ENCODE data around the gene KTN1. TPM values are rescaled to one million over a fixed set of nuclear protein-coding genes. Genes with fewer than 3 reads are reported as not detected.
A peak's percentile ranks its signal among the peaks of the same experiment; 100 is the strongest.

Gene KTN1
- total RNA-seq, 2 experiments from 2014 or later, result 91.0 to 93.7 TPM

GRCh38 chr14:55580470-55581341 is 699 bp downstream of the KTN1 start:
- H3K27ac Mint-ChIP-seq, result peak overlapping the region; percentile 76
- ATAC-seq (peak; percentile 66), DNase-seq (peak; percentile 63)
- POLR2A ChIA-PET, result interaction anchor here (0.5 to 0.6 kb wide), 3 partner anchors 13 to 70 kb away, joined by 3 to 5 read pairs (median 4); no protein-coding TSS in a partner anchor
- peaks cover 34% of the 10 kb centered on the region for H3K4me1 Mint-ChIP-seq (ENCODE audit: low read depth)
- H3K4me3 Mint-ChIP-seq, result peak overlapping the region; percentile 90
- H3K9me3 Mint-ChIP-seq (ENCODE audit: insufficient read depth), result no peaks in the 10 kb centered on the region
- H3K36me3 Mint-ChIP-seq (ENCODE audit: low read depth), result no peaks in the 10 kb centered on the region
- no peaks in the 10 kb centered on the region for H3K27me3 Mint-ChIP-seq (ENCODE audit: low read depth)
- CTCF ChIA-PET, result interaction anchor here (1.0 to 1.3 kb wide), 6 partner anchors 10 to 760 kb away, joined by 3 to 6 read pairs (median 3); no protein-coding TSS in a partner anchor

- H3K27me3 Mint-ChIP-seq (ENCODE audit: low read depth), result no peaks in the 10 kb centered on the region
- no peaks in the 10 kb centered on the region for H3K9me3 Mint-ChIP-seq (ENCODE audit: insufficient read depth)
- ATAC-seq, result no peak
- H3K27ac Mint-ChIP-seq, result peak overlapping the region; percentile 76
- peak overlapping the region; percentile 90 for H3K4me3 Mint-ChIP-seq
- ChIA-PET CTCF (interaction anchor here (1.0 to 1.3 kb wide), 6 partner anchors 9 to 759 kb away, joined by 3 to 6 read pairs (median 3); no protein-coding TSS in a partner anchor), POLR2A (interaction anchor here (0.6 kb wide), 2 partner anchors 13 to 69 kb away, joined by 3 to 4 read pairs; no protein-coding TSS in a partner anchor)
- peaks cover 39% of the 10 kb centered on the region for H3K4me1 Mint-ChIP-seq (ENCODE audit: low read depth)
- H3K36me3 Mint-ChIP-seq (ENCODE audit: low read depth), result peaks cover 3% of the 10 kb centered on the region
- DNase-seq, result no peak
Measured at GRCh38 chr14:55581342-55581771, 1.4 kb downstream of the KTN1 start.

DNA sequence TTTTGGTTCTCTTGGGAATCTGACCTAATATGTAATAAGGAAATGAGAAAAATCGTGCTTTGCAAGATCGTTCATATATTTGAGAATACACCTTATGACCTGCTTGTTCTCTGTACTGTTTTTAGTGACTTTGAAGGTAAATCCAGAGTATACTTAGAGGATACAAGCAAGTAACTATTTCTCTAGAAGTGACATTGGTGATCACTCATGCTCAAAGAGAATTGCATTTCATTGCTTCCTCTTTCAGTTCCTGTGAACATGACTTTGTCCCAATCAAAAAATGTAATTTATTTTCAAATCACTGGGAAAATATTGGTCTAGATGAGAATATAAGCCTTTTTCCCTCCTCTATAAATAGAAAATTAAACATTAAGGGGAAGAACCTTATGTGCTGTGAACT is 2.7 kb downstream of the KTN1 start:
- Mint-ChIP-seq H3K9me3 (ENCODE audit: insufficient read depth) (no peaks in the 10 kb centered on the region), H3K27ac (no peak overlapping the region), H3K4me1 (ENCODE audit: low read depth) (peaks cover 46% of the 10 kb centered on the region), H3K4me3 (peak overlapping the region; percentile 24), H3K27me3 (ENCODE audit: low read depth) (no peaks in the 10 kb centered on the region), H3K36me3 (ENCODE audit: low read depth) (peaks cover 3% of the 10 kb centered on the region)
- no peak for DNase-seq
- ChIA-PET CTCF (no interaction called here), POLR2A (no interaction called here)
- no peak for ATAC-seq

GRCh38 chr14:55583942-55584468 is 4.0 kb downstream of the KTN1 start:
- ATAC-seq, result no peak
- no peak for DNase-seq
- Mint-ChIP-seq H3K4me1 (ENCODE audit: low read depth) (peaks cover 40% of the 10 kb centered on the region), H3K27me3 (ENCODE audit: low read depth) (no peaks in the 10 kb centered on the region), H3K4me3 (no peak overlapping the region), H3K9me3 (ENCODE audit: insufficient read depth) (no peaks in the 10 kb centered on the region), H3K27ac (no peak overlapping the region), H3K36me3 (ENCODE audit: low read depth) (peaks cover 3% of the 10 kb centered on the region)
- CTCF ChIA-PET, result no interaction called here
- POLR2A ChIA-PET, result interaction anchor here (0.6 kb wide), 1 partner anchor 697 kb away, joined by 3 read pairs; no protein-coding TSS in a partner anchor

DNA sequence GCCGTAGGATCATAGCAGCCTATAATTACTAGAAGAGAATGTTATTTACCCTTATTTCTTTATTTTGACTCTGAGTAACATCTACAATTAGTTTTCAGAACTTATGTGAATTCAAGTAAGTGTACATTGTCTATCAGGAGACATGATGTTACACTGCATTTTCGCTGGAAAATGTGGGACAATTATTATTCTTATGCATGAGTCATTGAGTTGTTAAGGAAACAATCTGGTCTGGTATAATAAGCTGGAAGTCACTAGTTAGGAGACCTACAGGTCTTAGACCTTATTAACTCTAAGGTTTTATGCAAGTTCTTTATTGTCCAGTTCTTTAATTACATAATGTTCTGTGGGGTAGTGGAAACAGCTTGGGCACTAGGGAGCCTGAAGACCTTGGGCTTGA is 5.8 kb downstream of the KTN1 start:
- H3K27ac Mint-ChIP-seq, result no peak overlapping the region
- CTCF ChIA-PET, result interaction anchor here (1.4 to 1.7 kb wide), 2 partner anchors 10 to 79 kb away, joined by 3 to 4 read pairs; no protein-coding TSS in a partner anchor
- ATAC-seq, result no peak

DNA sequence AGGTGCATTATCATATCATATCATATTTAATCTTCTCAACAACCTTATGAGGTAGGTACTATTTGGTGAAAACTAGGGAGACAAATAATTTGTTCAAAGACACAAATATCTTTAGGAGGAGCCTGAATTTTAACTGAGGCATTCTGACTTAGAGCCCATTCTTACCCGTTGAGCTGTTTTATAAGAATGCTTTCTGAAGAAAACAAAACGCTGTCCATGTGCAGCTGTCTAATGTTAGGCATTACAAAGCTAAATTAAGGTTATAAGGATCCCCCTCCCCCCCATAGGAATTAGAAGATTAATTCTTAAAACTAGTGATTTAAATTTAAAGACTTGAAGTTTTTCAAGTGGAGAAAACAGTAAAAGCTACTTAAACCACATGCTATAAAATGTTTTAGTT is 6.4 kb downstream of the KTN1 start:
- H3K4me3 Mint-ChIP-seq, result no peak overlapping the region
- peaks cover 6% of the 10 kb centered on the region for H3K36me3 Mint-ChIP-seq (ENCODE audit: low read depth)
- H3K9me3 Mint-ChIP-seq (ENCODE audit: insufficient read depth), result no peaks in the 10 kb centered on the region
- H3K27ac Mint-ChIP-seq, result no peak overlapping the region
- POLR2A ChIA-PET, result no interaction called here
- H3K4me1 Mint-ChIP-seq (ENCODE audit: low read depth), result peaks cover 29% of the 10 kb centered on the region
- no peaks in the 10 kb centered on the region for H3K27me3 Mint-ChIP-seq (ENCODE audit: low read depth)
- CTCF ChIA-PET, result interaction anchor here (1.1 to 1.4 kb wide), 2 partner anchors 9 to 140 kb away, joined by 3 to 4 read pairs; no protein-coding TSS in a partner anchor
- no peak for ATAC-seq
- DNase-seq, result no peak

More for the DNA sequence above, 5.8 kb downstream of the KTN1 start:
- Mint-ChIP-seq H3K4me3 (no peak overlapping the region), H3K9me3 (ENCODE audit: insufficient read depth) (no peaks in the 10 kb centered on the region), H3K36me3 (ENCODE audit: low read depth) (peaks cover 6% of the 10 kb centered on the region), H3K27me3 (ENCODE audit: low read depth) (no peaks in the 10 kb centered on the region), H3K4me1 (ENCODE audit: low read depth) (peaks cover 34% of the 10 kb centered on the region)
- no peak for DNase-seq
- POLR2A ChIA-PET, result no interaction called here

- DNase-seq, result no peak
- peaks cover 8% of the 10 kb centered on the region for H3K36me3 Mint-ChIP-seq (ENCODE audit: low read depth)
- no peak overlapping the region for H3K4me3 Mint-ChIP-seq
- ChIA-PET POLR2A (interaction anchor here (0.6 kb wide), 1 partner anchor 1682 kb away, joined by 3 read pairs; no protein-coding TSS in a partner anchor), CTCF (no interaction called here)
- H3K9me3 Mint-ChIP-seq (ENCODE audit: insufficient read depth), result no peaks in the 10 kb centered on the region
- H3K27ac Mint-ChIP-seq, result no peak overlapping the region
- H3K27me3 Mint-ChIP-seq (ENCODE audit: low read depth), result no peaks in the 10 kb centered on the region
- ATAC-seq, result no peak
- H3K4me1 Mint-ChIP-seq (ENCODE audit: low read depth), result peaks cover 24% of the 10 kb centered on the region
Measured at GRCh38 chr14:55587847-55588246, 7.8 kb downstream of the KTN1 start.

DNA sequence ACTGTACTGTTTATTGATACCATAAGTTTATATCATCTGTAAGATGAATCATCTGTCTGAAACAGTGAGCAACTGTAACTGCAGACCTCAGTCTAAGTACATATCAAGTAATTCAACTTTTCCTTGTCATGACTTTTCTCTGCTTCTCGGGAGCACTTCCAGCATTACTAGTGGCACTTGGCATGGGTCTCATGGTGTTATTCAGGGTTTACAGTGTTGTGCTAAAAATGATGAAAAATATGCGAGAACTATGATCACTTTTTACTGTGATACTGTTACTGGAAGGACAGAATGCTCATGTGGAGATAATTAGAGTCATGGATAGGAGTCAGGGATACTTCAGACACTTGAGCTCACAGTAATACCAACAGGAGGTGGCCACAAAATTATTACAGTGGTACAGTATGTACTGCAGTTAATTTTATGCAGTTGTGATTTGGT is 8.3 kb downstream of the KTN1 start:
- peaks cover 21% of the 10 kb centered on the region for H3K4me1 Mint-ChIP-seq (ENCODE audit: low read depth)
- ChIA-PET CTCF (no interaction called here), POLR2A (no interaction called here)
- no peaks in the 10 kb centered on the region for H3K9me3 Mint-ChIP-seq (ENCODE audit: insufficient read depth)
- ATAC-seq, result no peak
- no peak overlapping the region for H3K27ac Mint-ChIP-seq
- no peak for DNase-seq
- peaks cover 8% of the 10 kb centered on the region for H3K36me3 Mint-ChIP-seq (ENCODE audit: low read depth)
- no peaks in the 10 kb centered on the region for H3K27me3 Mint-ChIP-seq (ENCODE audit: low read depth)
- no peak overlapping the region for H3K4me3 Mint-ChIP-seq

GRCh38 chr14:55589171-55589570 is 9.2 kb downstream of the KTN1 start:
- DNase-seq (no peak), ATAC-seq (no peak)
- Mint-ChIP-seq H3K27ac (no peak overlapping the region), H3K4me1 (ENCODE audit: low read depth) (peaks cover 24% of the 10 kb centered on the region), H3K9me3 (ENCODE audit: insufficient read depth) (no peaks in the 10 kb centered on the region), H3K36me3 (ENCODE audit: low read depth) (peaks cover 12% of the 10 kb centered on the region), H3K27me3 (ENCODE audit: low read depth) (no peaks in the 10 kb centered on the region), H3K4me3 (no peak overlapping the region)
- ChIA-PET CTCF (interaction anchor here (2.2 kb wide), 1 partner anchor 8 kb away, joined by 6 read pairs; no protein-coding TSS in a partner anchor), POLR2A (no interaction called here)

DNA sequence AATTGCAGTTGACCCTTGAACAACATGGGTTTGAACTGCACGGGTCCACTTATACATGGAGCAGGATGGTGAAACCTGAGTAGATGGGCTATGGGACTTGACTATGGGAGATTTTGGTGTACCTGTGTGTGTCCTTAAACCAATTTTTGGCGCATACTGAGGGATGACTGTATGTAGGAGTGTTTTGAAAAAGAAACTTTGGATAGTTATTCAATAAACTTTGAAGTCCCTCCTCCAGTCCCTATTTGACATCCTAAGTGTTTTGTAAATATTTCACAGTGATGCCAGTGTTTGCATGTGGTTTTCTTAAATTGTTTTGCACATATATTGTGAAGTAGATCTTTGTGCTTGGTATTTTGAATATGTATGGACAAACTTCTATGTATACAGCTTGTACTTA is 12.4 kb downstream of the KTN1 start:
- no peak for ATAC-seq

DNA sequence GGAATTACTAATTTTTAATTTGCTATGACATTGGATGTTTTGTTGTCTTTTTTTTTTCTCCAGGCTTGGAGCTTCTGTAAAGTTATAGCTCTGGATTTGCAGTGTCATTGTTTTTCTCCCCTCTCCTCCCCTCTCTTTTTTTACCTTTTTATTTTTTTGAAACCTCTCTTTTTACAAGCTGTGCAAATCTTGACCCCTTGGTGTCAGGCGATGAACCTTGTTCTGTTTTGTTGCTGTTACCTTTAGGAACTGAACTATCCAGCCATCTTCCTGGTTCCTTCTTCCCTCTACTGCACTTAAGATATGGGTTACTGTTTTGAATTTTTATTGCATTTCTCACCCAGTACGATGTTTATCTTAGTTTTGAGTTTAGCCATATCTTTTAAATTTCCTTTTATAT is 13.7 kb downstream of the KTN1 start:
- ATAC-seq (no peak), DNase-seq (no peak)
- Mint-ChIP-seq H3K36me3 (ENCODE audit: low read depth) (peaks cover 17% of the 10 kb centered on the region), H3K9me3 (ENCODE audit: insufficient read depth) (peaks cover 7% of the 10 kb centered on the region), H3K4me1 (ENCODE audit: low read depth) (peaks cover 11% of the 10 kb centered on the region), H3K27me3 (ENCODE audit: low read depth) (no peaks in the 10 kb centered on the region), H3K27ac (no peak overlapping the region), H3K4me3 (no peak overlapping the region)
- CTCF ChIA-PET, result no interaction called here
- POLR2A ChIA-PET, result interaction anchor here (0.6 kb wide), 1 partner anchor 13 kb away, joined by 5 read pairs; no protein-coding TSS in a partner anchor

More for the DNA sequence above, 12.4 kb downstream of the KTN1 start:
- CTCF ChIA-PET, result no interaction called here
- Mint-ChIP-seq H3K4me1 (ENCODE audit: low read depth) (peaks cover 11% of the 10 kb centered on the region), H3K4me3 (no peak overlapping the region), H3K27ac (no peak overlapping the region), H3K27me3 (ENCODE audit: low read depth) (no peaks in the 10 kb centered on the region), H3K9me3 (ENCODE audit: insufficient read depth) (peaks cover 7% of the 10 kb centered on the region), H3K36me3 (ENCODE audit: low read depth) (peaks cover 17% of the 10 kb centered on the region)
- DNase-seq, result no peak
- POLR2A ChIA-PET, result no interaction called here
